NK-92 (cell line): ENCODE results near the gene NSUN7.

Experiments
- DNase-seq: peaks from one replicate; lab custom pipeline; 2025; ENCODE audit not compliant: unreplicated experiment; lab: John Stamatoyannopoulos, UW

The NSUN7 gene

DNA sequence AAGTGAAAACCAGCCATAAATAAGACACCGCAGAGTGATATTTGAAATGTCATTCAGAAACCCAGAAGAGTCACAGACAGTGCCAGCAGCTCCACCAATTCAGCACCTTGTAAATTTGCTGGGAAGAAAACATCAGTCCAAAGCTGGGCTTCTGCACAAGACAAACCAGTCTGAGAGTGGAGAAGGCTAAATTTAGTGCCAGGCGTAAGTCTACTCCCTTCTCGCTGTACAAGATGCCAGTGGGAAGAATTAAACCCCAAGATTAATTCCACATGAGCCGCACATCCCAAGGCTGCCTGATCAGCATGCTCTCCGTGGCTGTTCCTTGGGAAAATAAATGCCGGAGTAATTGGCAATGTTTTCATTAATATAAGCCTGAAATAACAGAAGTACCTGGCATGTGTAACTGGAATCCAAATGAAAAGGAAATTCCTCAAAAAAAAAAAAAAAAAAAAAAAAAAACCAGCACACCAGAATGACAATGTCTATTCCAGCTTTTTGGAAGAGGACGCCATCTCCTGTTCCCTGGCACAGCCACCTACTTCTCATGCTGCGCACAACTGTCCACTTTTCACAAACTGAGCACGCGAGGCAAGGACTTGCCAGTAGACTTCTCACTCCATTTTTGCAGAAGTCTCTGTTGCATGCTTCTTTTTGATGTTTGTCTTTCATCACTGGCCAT, 95.5 kb downstream of the NSUN7 start:
- no peak for DNase-seq

DNA sequence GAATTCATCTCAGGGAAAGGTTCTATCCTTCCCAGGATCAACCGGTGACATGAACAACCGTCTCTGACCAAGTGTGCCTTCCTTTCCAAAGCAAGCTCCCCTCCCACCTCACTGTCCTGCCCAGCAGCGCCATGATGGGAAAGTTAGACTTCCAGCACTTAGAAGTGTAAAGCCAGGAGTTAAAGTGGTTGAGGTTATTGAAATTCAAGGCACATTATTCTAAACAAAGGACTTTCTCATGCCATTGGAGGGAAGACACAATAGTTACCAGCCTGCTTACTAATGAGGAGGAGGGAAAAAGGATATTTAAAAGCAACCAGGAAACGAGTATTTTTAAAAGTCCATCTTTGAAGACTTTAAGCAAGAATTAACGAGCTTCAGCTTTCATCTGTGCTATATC, 96.8 kb downstream of the NSUN7 start:
- DNase-seq, result no peak

DNA sequence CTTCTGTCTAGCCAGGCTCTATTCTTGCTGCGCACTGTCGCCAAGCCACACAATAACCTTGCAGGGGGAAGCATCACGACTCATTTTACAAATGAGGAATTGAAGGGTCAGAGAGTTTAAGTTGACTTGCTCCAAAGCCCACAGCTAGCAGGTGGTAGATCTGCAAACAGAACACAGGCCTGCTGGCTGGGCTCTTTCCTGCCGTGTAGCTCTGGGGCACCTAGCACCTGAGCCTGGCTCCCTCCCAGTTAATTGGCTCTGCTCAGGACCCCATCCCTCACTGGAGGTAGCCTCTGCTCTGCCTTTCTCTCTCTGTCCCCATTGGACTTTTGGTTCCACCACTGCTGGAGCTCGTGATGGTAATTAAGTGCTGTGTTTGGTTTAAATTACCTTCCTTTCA, 98.5 kb downstream of the NSUN7 start:
- DNase-seq, result no peak

DNA sequence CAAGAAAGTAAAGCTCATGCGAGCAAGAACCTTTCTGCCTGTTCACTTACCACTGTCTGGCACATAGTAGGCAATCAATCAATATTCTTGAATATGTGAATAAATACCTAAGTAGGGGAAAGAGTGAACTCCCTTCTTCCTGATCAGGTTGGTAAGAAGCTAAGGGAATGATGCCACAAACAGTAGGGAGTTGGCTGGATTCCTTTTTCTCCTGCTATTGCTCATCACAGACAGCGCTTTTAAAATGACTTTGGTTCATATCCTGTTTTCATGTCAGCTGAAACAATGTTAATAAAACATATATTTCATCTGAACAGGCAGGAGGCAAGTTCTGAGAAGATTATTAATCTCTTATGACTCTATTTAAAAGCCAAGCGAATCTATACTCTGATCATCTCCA, 99.2 kb downstream of the NSUN7 start:
- no peak for DNase-seq

DNA sequence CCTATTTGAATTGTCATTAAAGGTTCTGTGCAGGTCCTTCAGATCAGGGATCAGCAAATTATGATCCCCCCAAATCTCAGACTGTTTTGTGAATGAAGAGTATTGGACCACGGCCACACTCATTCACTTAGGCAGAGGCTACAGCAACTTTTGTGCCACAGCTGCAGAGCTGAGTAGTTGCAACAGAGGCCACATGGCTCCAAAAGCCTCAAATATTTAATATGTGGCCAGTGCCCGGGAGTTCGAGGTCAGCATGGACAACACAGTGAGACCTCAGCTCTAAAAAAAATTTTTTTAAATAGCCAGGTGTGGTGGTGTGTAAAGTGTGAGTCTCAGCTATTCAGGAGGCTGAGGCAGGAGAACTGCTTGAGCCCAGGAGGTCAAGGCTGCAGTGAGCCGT, 100.7 kb downstream of the NSUN7 start:
- DNase-seq, result no peak

DNA sequence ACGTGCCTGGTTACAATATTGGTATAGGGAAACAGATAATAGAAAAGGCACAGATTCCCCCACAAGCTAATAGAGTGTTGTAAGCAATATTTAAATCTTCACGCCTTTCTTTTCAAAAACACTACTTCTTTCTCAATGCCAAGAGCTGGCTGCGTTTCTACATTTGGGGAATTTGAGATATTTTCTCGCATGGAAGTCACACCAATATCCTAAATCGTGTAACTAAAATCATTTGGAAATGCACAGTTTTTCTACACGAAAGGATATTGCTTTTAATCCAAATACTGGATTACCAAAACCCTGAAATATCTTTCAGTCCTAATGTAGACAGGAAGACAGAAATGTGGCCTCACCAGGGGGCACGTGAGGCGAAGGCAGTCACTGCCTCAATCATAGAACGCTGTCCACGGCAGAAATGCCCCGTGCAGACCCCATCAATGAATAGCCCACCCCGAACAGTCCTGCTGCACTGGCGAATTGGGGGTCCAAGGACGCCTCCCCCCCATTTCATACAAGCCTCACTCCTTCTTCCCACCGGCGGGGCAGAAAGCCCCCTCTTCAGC, 106.6 kb downstream of the NSUN7 start:
- DNase-seq, result no peak

DNA sequence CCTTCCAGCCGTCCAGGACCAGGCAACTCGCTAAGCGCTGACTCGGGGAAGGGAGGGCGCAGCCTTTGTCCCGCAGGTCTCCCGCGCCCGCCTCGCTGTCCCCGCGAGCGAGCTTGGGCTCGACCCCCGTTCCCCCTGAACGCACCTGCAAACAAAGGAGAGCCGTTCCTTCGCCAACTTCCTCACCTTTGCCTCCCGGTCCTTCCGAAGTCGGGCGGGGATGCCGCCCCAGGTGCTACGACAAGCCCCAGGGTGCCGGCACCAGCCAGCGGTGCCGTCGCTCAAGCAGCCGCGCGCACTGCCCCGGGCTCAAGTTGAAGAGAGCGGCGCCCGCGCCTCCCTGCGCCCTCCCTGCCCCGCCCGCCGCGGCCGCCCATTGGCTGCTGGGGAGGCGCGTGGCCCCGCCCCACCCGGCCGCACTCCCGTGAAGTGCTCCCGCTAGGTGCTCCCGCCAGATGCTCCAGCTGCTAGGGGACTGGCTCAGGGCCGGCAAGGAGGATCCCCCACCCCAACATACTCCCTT, 107.1 kb downstream of the NSUN7 start:
- DNase-seq, result no peak

DNA sequence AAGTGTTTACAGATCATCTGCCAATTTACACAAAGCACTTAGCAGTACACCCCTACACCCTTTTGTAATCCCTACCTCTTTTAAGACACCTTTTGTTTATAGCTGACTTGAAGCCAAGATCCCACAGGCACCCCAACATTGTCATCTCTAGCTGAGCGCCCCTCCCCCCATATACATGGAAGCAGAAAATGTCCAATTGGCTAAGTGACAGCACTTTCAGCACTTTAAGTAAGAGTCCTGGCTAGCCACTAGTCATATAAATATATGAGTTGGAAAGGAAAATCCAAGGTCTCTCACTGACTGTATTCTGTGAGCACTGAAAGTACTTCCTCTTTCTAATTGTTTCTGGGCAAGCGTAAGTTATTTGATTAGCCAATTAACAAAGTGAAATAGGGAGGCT, 108.2 kb downstream of the NSUN7 start:
- DNase-seq, result no peak

DNA sequence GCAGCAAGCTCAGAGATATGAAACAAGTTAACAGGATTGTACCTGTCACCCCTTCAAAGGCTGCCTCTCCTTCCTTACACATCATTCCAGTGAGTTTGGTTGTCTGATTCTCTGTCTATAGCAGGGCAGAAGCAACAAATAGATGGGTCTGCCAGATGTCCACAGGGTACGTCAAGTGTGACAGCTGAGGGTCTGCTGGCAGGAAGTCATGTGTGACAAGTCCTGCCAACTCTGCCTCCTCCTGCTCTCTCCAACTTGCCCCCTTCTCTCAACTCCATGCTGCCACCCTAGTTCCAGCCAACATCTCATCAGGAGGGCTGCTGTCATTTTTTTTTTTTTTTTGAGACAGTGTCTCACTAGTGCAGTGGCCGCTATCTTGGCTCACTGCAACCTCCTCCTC, 109.2 kb downstream of the NSUN7 start:
- DNase-seq, result no peak
